Hepatocyte (in vitro differentiated cells): ENCODE data around the gene PECR.

ENCODE experiments used
- EZH2 ChIP-seq: fragments of 200-600 bp; sonication (generic); IDR thresholded peaks from 2 replicates; pipeline ENCODE4 v1.6.1; 2016; ENCODE audit warnings: antibody characterized with exemption, mild to moderate bottlenecking, borderline replicate concordance
- EZH2phosphoT487 ChIP-seq: fragments of 200-600 bp; sonication (generic); IDR thresholded peaks from one replicate; pipeline ENCODE4 v1.6.1; 2018; ENCODE audit warnings: antibody characterized with exemption, mild to moderate bottlenecking, low read depth, moderate library complexity; ENCODE audit not compliant: unreplicated experiment, severe bottlenecking
- TF ChIP-seq, protein P1 (sequence below): fragments of 200-600 bp; sonication (generic); IDR thresholded peaks from 2 replicates; pipeline ENCODE4 v1.5.1; 2016; ENCODE audit warnings: antibody characterized with exemption, mild to moderate bottlenecking; ENCODE audit not compliant: poor library complexity

DNA sequence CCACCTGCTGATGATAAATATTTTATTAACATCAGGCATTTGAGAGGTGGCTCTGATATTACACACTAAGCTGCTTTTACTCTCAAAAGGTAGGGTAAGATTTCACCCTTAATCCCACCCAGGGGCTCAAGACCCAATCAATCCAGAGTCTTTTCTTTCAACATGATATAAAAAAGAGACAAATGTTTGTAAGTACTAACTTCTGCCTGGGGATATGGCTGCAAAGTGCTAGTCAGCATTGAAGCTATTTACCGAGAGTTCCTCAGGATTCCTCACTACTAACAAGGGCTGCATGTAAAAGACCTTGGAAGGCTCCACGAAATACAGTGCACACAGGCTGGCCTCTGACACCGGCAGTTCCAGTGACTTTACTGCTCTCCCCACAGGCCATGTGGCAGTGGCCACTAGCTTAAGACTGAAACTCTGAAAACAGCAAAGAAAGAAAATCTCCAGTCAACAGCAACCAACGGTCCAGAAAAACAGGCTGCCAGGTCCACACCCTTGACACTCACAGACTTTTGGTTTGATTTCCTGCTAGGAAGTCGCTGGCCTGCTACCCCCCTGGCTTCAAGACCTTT, 79.4 kb downstream of the PECR start:
- TF ChIP-seq, protein P1, sequence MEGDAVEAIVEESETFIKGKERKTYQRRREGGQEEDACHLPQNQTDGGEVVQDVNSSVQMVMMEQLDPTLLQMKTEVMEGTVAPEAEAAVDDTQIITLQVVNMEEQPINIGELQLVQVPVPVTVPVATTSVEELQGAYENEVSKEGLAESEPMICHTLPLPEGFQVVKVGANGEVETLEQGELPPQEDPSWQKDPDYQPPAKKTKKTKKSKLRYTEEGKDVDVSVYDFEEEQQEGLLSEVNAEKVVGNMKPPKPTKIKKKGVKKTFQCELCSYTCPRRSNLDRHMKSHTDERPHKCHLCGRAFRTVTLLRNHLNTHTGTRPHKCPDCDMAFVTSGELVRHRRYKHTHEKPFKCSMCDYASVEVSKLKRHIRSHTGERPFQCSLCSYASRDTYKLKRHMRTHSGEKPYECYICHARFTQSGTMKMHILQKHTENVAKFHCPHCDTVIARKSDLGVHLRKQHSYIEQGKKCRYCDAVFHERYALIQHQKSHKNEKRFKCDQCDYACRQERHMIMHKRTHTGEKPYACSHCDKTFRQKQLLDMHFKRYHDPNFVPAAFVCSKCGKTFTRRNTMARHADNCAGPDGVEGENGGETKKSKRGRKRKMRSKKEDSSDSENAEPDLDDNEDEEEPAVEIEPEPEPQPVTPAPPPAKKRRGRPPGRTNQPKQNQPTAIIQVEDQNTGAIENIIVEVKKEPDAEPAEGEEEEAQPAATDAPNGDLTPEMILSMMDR: no peak
- TF ChIP-seq EZH2phosphoT487 (no peak), EZH2 (no peak)
